GM18502 (cell line): ENCODE measurements around the gene RBMS3.

ENCODE experiments used
- ATAC-seq: cut with Tn5 transposase; IDR thresholded peaks from one replicate; pipeline ENCODE4 v1.9.1; 2021; ENCODE audit warnings: mild to moderate bottlenecking; ENCODE audit not compliant: unreplicated experiment, poor library complexity

The RBMS3 gene

GRCh38 chr3:29545615-29546014 lies 264.7 kb downstream of the RBMS3 start:
- ATAC-seq = no peak

- no peak for ATAC-seq
These were observed 271.2 kb downstream of the RBMS3 start for GRCh38 chr3:29552051-29552450.

GRCh38 chr3:29554566-29554965 lies 273.7 kb downstream of the RBMS3 start:
- ATAC-seq = no peak

GRCh38 chr3:29555590-29555989 lies 274.7 kb downstream of the RBMS3 start:
- ATAC-seq = no peak

GRCh38 chr3:29557186-29557585 lies 276.3 kb downstream of the RBMS3 start:
- no peak for ATAC-seq

- ATAC-seq = no peak
These were observed 277.0 kb downstream of the RBMS3 start for GRCh38 chr3:29557825-29558224.

- no peak for ATAC-seq
These were observed 279.0 kb downstream of the RBMS3 start for GRCh38 chr3:29559741-29560465.

- no peak for ATAC-seq
These were observed 280.8 kb downstream of the RBMS3 start for GRCh38 chr3:29561651-29562149.

GRCh38 chr3:29565236-29565635 lies 284.4 kb downstream of the RBMS3 start:
- ATAC-seq = no peak

GRCh38 chr3:29567501-29567900 lies 286.6 kb downstream of the RBMS3 start:
- no peak for ATAC-seq

GRCh38 chr3:29568355-29568754 lies 287.5 kb downstream of the RBMS3 start:
- no peak for ATAC-seq

- ATAC-seq = no peak
These were observed 295.3 kb downstream of the RBMS3 start for GRCh38 chr3:29576181-29576580.

GRCh38 chr3:29576675-29577074 lies 295.8 kb downstream of the RBMS3 start:
- ATAC-seq = no peak

- ATAC-seq = no peak
These were observed 296.4 kb downstream of the RBMS3 start for GRCh38 chr3:29577250-29577649.

- ATAC-seq = no peak
These were observed 300.4 kb downstream of the RBMS3 start for GRCh38 chr3:29581311-29581710.

GRCh38 chr3:29582273-29582672 lies 301.4 kb downstream of the RBMS3 start:
- no peak for ATAC-seq

- no peak for ATAC-seq
These were observed 303.0 kb downstream of the RBMS3 start for GRCh38 chr3:29583861-29584260.

- ATAC-seq = no peak
These were observed 304.5 kb downstream of the RBMS3 start for GRCh38 chr3:29585368-29585767.

GRCh38 chr3:29587340-29587739 lies 306.5 kb downstream of the RBMS3 start:
- ATAC-seq = no peak

GRCh38 chr3:29590012-29590411 lies 309.1 kb downstream of the RBMS3 start:
- ATAC-seq = no peak

GRCh38 chr3:29590461-29590860 lies 309.6 kb downstream of the RBMS3 start:
- ATAC-seq = no peak

- ATAC-seq = no peak
These were observed 310.7 kb downstream of the RBMS3 start for GRCh38 chr3:29591579-29591978.
